B cell (primary cell): ENCODE measurements around the gene ATXN1. TPM values are rescaled to one million over a fixed set of nuclear protein-coding genes. Genes with fewer than 3 reads are reported as not detected.

ENCODE experiments used
- ATAC-seq: fragments of 200-7000 bp; cut with Tn5 transposase; one replicate; pipeline ENCODE4 v1.10.0; 2021; ENCODE audit warnings: low read depth, mild to moderate bottlenecking, moderate number of reproducible peaks, moderate library complexity
- CTCF ChIA-PET: fragments of 350-600 bp; sonication (Branson Sonifier 250); formaldehyde crosslinking; loops from one replicate; lab custom pipeline; 2021; ENCODE audit warnings: antibody characterized with exemption, inconsistent platforms; lab: Charles Lee
- POLR2A ChIA-PET: fragments of 350-600 bp; sonication (Branson Sonifier 250); formaldehyde crosslinking; loops from one replicate; lab custom pipeline; 2021; ENCODE audit warnings: antibody characterized with exemption; lab: Charles Lee
- DNase-seq: peaks from one replicate; pipeline ENCODE4 v3.0.0; 2013
- H2AFZ ChIP-seq: 2 replicates; pipeline ENCODE4 v1.6.1; 2012; ENCODE audit warnings: mild to moderate bottlenecking, low read depth, low read length; ENCODE audit not compliant: insufficient read depth, poor library complexity, severe bottlenecking
- H3K27ac ChIP-seq, 2 donors: 1 replicate in 1 of 2; 2 replicates in 1 of 2; pipeline ENCODE4 v1.5.1; 2012 to 2013; ENCODE audit warnings: low read length in 2 of 2, mild to moderate bottlenecking in 2 of 2, moderate library complexity in 1 of 2
- H3K27me3 ChIP-seq, 4 experiments: fragments of 200-600 bp in 1 of 4; sonication (generic) in 1 of 4; replicated peaks in 1 of 4; 1 replicate in 2 of 4; 2 replicates in 2 of 4; pipeline versions ENCODE4 v1.6.1 to v1.7.0; 2013 to 2016; ENCODE audit warnings: low read length in 3 of 4, mild to moderate bottlenecking in 2 of 4, mixed read lengths in 1 of 4, moderate library complexity in 1 of 4; ENCODE audit not compliant: insufficient read depth in 4 of 4, control insufficient read depth in 3 of 4; ENCODE audit errors: control extremely low read depth in 1 of 4
- H3K36me3 ChIP-seq, 2 experiments: replicated peaks in 1 of 2; 1 replicate in 1 of 2; 2 replicates in 1 of 2; pipeline versions ENCODE4 v1.6.1 to v1.7.1; 2013; ENCODE audit warnings: low read length in 1 of 2; ENCODE audit not compliant: insufficient read depth in 2 of 2, control insufficient read depth in 1 of 2; ENCODE audit errors: control extremely low read depth in 1 of 2, extremely low read depth in 1 of 2
- H3K4me1 ChIP-seq, 2 donors: fragments of 200-600 bp in 1 of 2; sonication (generic) in 1 of 2; 1 replicate in 1 of 2; 2 replicates in 1 of 2; pipeline versions ENCODE4 v1.5.1 to v1.6.1; 2013 to 2017; ENCODE audit warnings: low read length in 2 of 2; ENCODE audit not compliant: control insufficient read depth in 2 of 2, insufficient read depth in 2 of 2
- H3K4me2 ChIP-seq: replicated peaks from 2 replicates; pipeline ENCODE3; 2012; ENCODE audit warnings: mild to moderate bottlenecking, low read depth, low read length; ENCODE audit not compliant: poor library complexity, severe bottlenecking
- H3K4me3 ChIP-seq, 5 experiments: fragments of 200-600 bp in 1 of 5; sonication (generic) in 1 of 5; 1 replicate in 3 of 5; 2 replicates in 2 of 5; pipeline versions ENCODE4 v1.5.1 to v1.7.0; 2011 to 2016; ENCODE audit warnings: low read length in 4 of 5, mild to moderate bottlenecking in 4 of 5, low read depth in 2 of 5, control low read depth in 1 of 5, moderate library complexity in 1 of 5; ENCODE audit not compliant: insufficient read depth in 1 of 5; ENCODE audit errors: control extremely low read depth in 1 of 5, extremely low read depth in 1 of 5
- H3K79me2 ChIP-seq: fragments of 200-600 bp; sonication (generic); one replicate; pipeline ENCODE4 v1.6.0; 2016; ENCODE audit warnings: low read length; ENCODE audit not compliant: control insufficient read depth, insufficient read depth
- H3K9ac ChIP-seq: fragments of 200-600 bp; sonication (generic); 2 replicates; pipeline ENCODE4 v1.6.1; 2017; ENCODE audit warnings: mild to moderate bottlenecking, low read length, moderate library complexity
- H3K9me3 ChIP-seq, 3 donors: one replicate each; pipeline versions ENCODE4 v1.6.1 to v1.7.1; 2013; ENCODE audit warnings: low read length in 2 of 3; ENCODE audit not compliant: control insufficient read depth in 2 of 3, insufficient read depth in 1 of 3; ENCODE audit errors: control extremely low read depth in 1 of 3
- H4K20me1 ChIP-seq: 2 replicates; pipeline ENCODE4 v1.6.0; 2012; ENCODE audit warnings: mild to moderate bottlenecking, low read length; ENCODE audit not compliant: insufficient read depth, control insufficient read depth, poor library complexity, severe bottlenecking
- H3K27ac Mint-ChIP-seq: one replicate; pipeline ENCODE4 v1.8.0; 2021; ENCODE audit warnings: mixed read lengths
- H3K27me3 Mint-ChIP-seq: one replicate; pipeline ENCODE4 v1.8.0; 2021; ENCODE audit warnings: mixed read lengths
- H3K4me1 Mint-ChIP-seq: one replicate; pipeline ENCODE4 v1.8.0; 2021; ENCODE audit warnings: mixed read lengths
- H3K4me3 Mint-ChIP-seq: one replicate; pipeline ENCODE4 v1.8.0; 2021; ENCODE audit warnings: mixed read lengths
- H3K9me3 Mint-ChIP-seq: one replicate; pipeline ENCODE4 v1.8.0; 2022; ENCODE audit warnings: mixed read lengths; ENCODE audit not compliant: insufficient read depth
- CTCF ChIP-seq: fragments of 200-600 bp; IDR thresholded peaks from one replicate; pipeline ENCODE4 v1.8.0; 2022; ENCODE audit warnings: antibody characterized with exemption, mild to moderate bottlenecking
- EZH2 ChIP-seq: IDR thresholded peaks from 2 replicates; pipeline ENCODE4 v1.6.1; 2012; ENCODE audit warnings: borderline replicate concordance, low read depth, mild to moderate bottlenecking, moderate library complexity, low read length; ENCODE audit not compliant: insufficient read depth, poor library complexity, severe bottlenecking
- WGBS: methylation state at CpG from one replicate; pipeline ENCODE4 v1.1.5; 2013; ENCODE audit warnings: missing lambda C conversion rate; ENCODE audit not compliant: insufficient coverage; 5-methylcytosine and 5-hydroxymethylcytosine counted together
- intact Hi-C: fragments of 100-400 bp; cut with micrococcal nuclease; formaldehyde crosslinking; loops from one replicate; pipeline ENCODE4 v1.10.0; 2022
- polyA plus RNA-seq: library from polyadenylated mRNA; depleted of rRNA; stranded (reverse); fragments of >200 nt; gene quantifications from 2 replicates; pipeline ENCODE4 v1.2.3, GENCODE V29; 2012
- total RNA-seq, 2 donors: library from RNA; stranded (reverse); fragments of 120-200 nt in 1 of 2; gene quantifications; 1 replicate in 1 of 2; 2 replicates in 1 of 2; pipeline versions ENCODE4 v1.2.3 to v1.2.4, GENCODE V29; 2013 to 2022

ATXN1 gene
- total and polyA plus RNA-seq, 2 donors (not counting 1 experiment from before 2014, with no cell fraction given), result 5.7 to 63.8 TPM

- peak overlapping the region; percentile 17 for H3K4me2 ChIP-seq
- Mint-ChIP-seq H3K27me3 (no peaks in the 10 kb centered on the region), H3K9me3 (no peaks in the 10 kb centered on the region), H3K27ac (no peak overlapping the region), H3K4me3 (no peak overlapping the region), H3K4me1 (peaks cover 41% of the 10 kb centered on the region)
- ChIA-PET CTCF (interaction anchor here (0.8 to 6.8 kb wide), 25 partner anchors 8 to 335 kb away, joined by 3 to 108 read pairs (median 5); partner anchors contain the start of gene ATXN1), POLR2A (interaction anchor here (0.6 to 1.7 kb wide), 2 partner anchors 9 to 221 kb away, joined by 3 to 5 read pairs; no protein-coding TSS in a partner anchor)
- H3K4me1 ChIP-seq, result peaks cover 4 to 29% of the 10 kb centered on the region in 2 donors
- no peaks in the 10 kb centered on the region for H3K79me2 ChIP-seq
- no peaks in the 10 kb centered on the region for H4K20me1 ChIP-seq
- H3K4me3 ChIP-seq, result no peak overlapping the region
- no peaks in the 10 kb centered on the region for H3K36me3 ChIP-seq
- H3K27me3 ChIP-seq, result no peaks in the 10 kb centered on the region
- intact Hi-C loops, result loop anchor here (2.0 to 5.0 kb wide), 3 partner anchors 40 to 250 kb away; no protein-coding TSS in a partner anchor
- TF ChIP-seq CTCF (no peak), EZH2 (no peak)
- peak overlapping the region; percentile 59 for H2AFZ ChIP-seq
- 81% methylated on average over 3 of the region's 6 CpGs for WGBS
- no peaks in the 10 kb centered on the region for H3K9me3 ChIP-seq
- ATAC-seq, result no peak
- no peak overlapping the region for H3K9ac ChIP-seq
- DNase-seq, result no peak
- H3K27ac ChIP-seq, result no peak overlapping the region
These were observed 248.5 kb downstream of the ATXN1 start for GRCh38 chr6:16512544-16513290.
